Measurements from ENCODE around the gene CHM.

GRCh38 chrX:85964744-85965143, 82.6 kb downstream of the CHM start:
- TF ChIP-seq, protein P1, sequence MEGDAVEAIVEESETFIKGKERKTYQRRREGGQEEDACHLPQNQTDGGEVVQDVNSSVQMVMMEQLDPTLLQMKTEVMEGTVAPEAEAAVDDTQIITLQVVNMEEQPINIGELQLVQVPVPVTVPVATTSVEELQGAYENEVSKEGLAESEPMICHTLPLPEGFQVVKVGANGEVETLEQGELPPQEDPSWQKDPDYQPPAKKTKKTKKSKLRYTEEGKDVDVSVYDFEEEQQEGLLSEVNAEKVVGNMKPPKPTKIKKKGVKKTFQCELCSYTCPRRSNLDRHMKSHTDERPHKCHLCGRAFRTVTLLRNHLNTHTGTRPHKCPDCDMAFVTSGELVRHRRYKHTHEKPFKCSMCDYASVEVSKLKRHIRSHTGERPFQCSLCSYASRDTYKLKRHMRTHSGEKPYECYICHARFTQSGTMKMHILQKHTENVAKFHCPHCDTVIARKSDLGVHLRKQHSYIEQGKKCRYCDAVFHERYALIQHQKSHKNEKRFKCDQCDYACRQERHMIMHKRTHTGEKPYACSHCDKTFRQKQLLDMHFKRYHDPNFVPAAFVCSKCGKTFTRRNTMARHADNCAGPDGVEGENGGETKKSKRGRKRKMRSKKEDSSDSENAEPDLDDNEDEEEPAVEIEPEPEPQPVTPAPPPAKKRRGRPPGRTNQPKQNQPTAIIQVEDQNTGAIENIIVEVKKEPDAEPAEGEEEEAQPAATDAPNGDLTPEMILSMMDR (IDR thresholded peaks at IDR 0.05) = no peak
- no peak for TF ChIP-seq POLR2A (IDR thresholded peaks at IDR 0.05)

Data from esophagus squamous epithelium (tissue), 4 donors.